Measurements from ENCODE around the gene TENT4B. TPM values are rescaled to one million over a fixed set of nuclear protein-coding genes. Genes with fewer than 3 reads are reported as not detected.
A peak's percentile ranks its signal among the peaks of the same experiment; 100 is the strongest.

The TENT4B gene
- polyA plus RNA-seq, 3 donors from 2014 or later: 3.4 to 5.9 (median 5.7) TPM

DNA sequence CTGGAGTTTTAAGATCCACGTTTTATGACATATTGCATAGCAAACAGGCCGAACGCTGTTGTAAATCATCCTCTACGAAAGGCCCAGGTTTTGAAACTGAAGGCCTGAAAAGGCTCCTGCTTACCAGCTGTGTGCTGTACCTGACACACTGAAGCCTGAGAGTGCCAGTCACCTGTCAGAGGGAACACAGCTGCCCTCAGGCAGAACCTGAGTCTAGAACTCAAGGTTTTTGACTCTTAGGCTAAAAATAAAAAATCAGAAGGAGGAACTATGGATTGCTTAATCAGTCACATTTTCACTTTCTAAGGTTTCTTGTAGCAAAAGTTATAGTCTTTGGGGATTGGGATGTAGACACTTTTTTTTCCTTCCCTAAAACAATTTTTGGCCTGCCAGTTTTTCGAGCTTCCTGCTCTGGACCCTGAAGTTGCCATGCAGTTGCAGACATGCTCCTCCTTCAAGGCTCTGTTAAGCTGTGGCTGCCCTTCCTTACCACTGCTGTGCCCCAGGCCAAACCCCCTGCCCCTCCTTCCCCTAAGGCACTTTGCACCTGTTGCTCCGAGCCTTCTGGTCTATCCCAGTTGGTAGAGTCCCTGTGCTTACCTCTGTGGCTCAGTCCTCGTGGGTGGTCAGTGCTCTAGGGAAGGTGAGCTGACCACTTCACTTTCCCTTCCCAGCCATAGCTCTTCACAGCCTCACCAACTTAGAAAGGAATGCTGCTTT is 56.6 kb downstream of the TENT4B start:
- Mint-ChIP-seq H3K9me3 (no peaks in the 10 kb centered on the region), H3K4me1 (peaks cover 27 to 38% of the 10 kb centered on the region in 2 donors), H3K36me3 (peaks cover 0 to 4% (median 3%) of the 10 kb centered on the region in 3 donors), H3K27ac (peak overlapping the region in 5 of 6 donors; percentile 6 to 81 (median 74)), H3K4me3 (no peak overlapping the region), H3K27me3 (ENCODE audit: low read depth in 3 of 3) (peaks cover 2 to 6% (median 2%) of the 10 kb centered on the region in 3 donors)
- no peak for DNase-seq

GRCh38 chr16:50210266-50211038 is 57.3 kb downstream of the TENT4B start:
- Mint-ChIP-seq H3K27me3 (ENCODE audit: low read depth in 3 of 3) (peaks cover 2 to 8% (median 2%) of the 10 kb centered on the region in 3 donors), H3K9me3 (no peaks in the 10 kb centered on the region), H3K36me3 (peaks cover 0 to 4% (median 3%) of the 10 kb centered on the region in 3 donors), H3K4me1 (peaks cover 30 to 38% of the 10 kb centered on the region in 2 donors), H3K27ac (peak overlapping the region; percentile 13 to 81 (median 67)), H3K4me3 (no peak overlapping the region)
- peak; percentile 36 to 58 (median 51) for DNase-seq

DNA sequence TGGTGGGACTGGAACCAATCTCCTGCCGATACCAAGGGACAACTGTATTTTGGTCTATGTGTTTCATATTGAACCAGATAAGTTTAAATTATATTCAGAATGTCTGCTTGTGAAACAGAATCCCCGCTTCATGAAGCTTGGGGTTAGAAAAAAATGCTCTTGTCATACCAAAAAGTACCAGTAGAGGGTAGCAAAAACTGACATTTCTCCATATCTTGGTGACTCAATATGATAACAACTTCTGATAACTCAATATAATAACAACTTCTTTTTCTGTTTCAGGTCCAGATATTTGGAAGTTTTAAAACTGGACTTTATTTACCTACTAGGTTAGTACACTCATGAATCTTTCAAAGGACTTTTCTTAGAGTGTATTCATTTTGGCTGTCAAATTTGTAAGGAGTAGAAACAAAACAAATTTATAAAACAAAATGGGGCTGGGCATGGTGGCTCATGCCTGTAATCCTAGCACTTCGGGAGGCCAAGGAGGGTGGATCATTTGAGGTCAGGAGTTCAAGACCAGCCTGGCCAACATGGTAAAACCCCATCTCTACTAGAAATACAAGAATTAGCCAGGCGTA is 60.9 kb downstream of the TENT4B start:
- no peaks in the 10 kb centered on the region for H3K9me3 Mint-ChIP-seq
- DNase-seq: peak; percentile 47 to 63 (median 61)
- H3K4me1 Mint-ChIP-seq: peaks cover 48 to 58% of the 10 kb centered on the region in 2 donors
- H3K36me3 Mint-ChIP-seq: peaks cover 0 to 4% (median 3%) of the 10 kb centered on the region in 3 donors
- H3K27ac Mint-ChIP-seq: peak overlapping the region; percentile 78 to 87 (median 84)
- peaks cover 5 to 9% (median 8%) of the 10 kb centered on the region in 3 donors for H3K27me3 Mint-ChIP-seq (ENCODE audit: low read depth in 3 of 3)
- peak overlapping the region in 4 of 5 donors; percentile 51 to 65 (median 54) for H3K4me3 Mint-ChIP-seq

GRCh38 chr16:50215680-50216079 is 62.6 kb downstream of the TENT4B start:
- peak overlapping the region; percentile 49 to 87 (median 84) for H3K4me3 Mint-ChIP-seq
- peaks cover 0 to 4% (median 3%) of the 10 kb centered on the region in 3 donors for H3K36me3 Mint-ChIP-seq
- H3K9me3 Mint-ChIP-seq: no peaks in the 10 kb centered on the region
- peak overlapping the region; percentile 87 to 95 (median 90) for H3K27ac Mint-ChIP-seq
- peaks cover 4 to 10% (median 5%) of the 10 kb centered on the region in 3 donors for H3K27me3 Mint-ChIP-seq (ENCODE audit: low read depth in 3 of 3)
- H3K4me1 Mint-ChIP-seq: peaks cover 44 to 54% of the 10 kb centered on the region in 2 donors
- DNase-seq: peak; percentile 24 to 35 (median 31)

GRCh38 chr16:50216231-50216630 is 63.1 kb downstream of the TENT4B start:
- Mint-ChIP-seq H3K36me3 (peaks cover 0 to 5% (median 3%) of the 10 kb centered on the region in 3 donors), H3K4me1 (peaks cover 44 to 52% of the 10 kb centered on the region in 2 donors), H3K27me3 (ENCODE audit: low read depth in 3 of 3) (peaks cover 4 to 12% (median 5%) of the 10 kb centered on the region in 3 donors), H3K9me3 (no peaks in the 10 kb centered on the region), H3K27ac (peak overlapping the region; percentile 69 to 95 (median 88)), H3K4me3 (peak overlapping the region; percentile 49 to 87 (median 84))
- no peak for DNase-seq

GRCh38 chr16:50219402-50219975 is 66.4 kb downstream of the TENT4B start:
- H3K27me3 Mint-ChIP-seq (ENCODE audit: low read depth in 3 of 3): peaks cover 2 to 12% (median 4%) of the 10 kb centered on the region in 3 donors
- no peak overlapping the region for H3K4me3 Mint-ChIP-seq
- H3K27ac Mint-ChIP-seq: peak overlapping the region in 1 of 6 donors; percentile 29

DNA sequence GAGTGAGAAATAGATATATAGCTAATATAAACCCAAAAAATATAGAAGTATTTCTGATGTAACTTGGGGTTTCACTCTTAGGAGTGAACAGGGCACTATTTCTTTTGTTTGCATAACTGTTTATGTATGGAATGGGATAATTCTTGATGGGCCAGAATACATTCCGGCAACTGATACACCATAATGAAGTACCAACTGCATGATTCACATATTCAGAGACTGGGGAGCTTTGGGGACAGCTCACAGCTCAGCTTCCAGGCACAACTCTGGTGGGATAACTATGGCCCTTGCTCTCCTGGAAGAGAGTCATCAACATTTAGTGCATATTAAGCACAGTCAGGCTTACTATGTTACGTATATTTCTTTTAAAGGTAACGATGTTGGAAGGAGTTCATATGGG is 71.2 kb downstream of the TENT4B start:
- H3K4me3 Mint-ChIP-seq: no peak overlapping the region
- H3K9me3 Mint-ChIP-seq: no peaks in the 10 kb centered on the region
- no peak overlapping the region for H3K27ac Mint-ChIP-seq
- no peak for DNase-seq
- H3K27me3 Mint-ChIP-seq (ENCODE audit: low read depth in 3 of 3): peaks cover 2 to 9% (median 4%) of the 10 kb centered on the region in 3 donors
- peaks cover 25 to 32% of the 10 kb centered on the region in 2 donors for H3K4me1 Mint-ChIP-seq
- H3K36me3 Mint-ChIP-seq: peaks cover 19 to 33% (median 32%) of the 10 kb centered on the region in 3 donors

More at GRCh38 chr16:50219402-50219975, 66.4 kb downstream of the TENT4B start:
- Mint-ChIP-seq H3K4me1 (peaks cover 39 to 44% of the 10 kb centered on the region in 2 donors), H3K36me3 (peaks cover 0 to 9% (median 6%) of the 10 kb centered on the region in 3 donors), H3K9me3 (no peaks in the 10 kb centered on the region)
- no peak for DNase-seq

DNA sequence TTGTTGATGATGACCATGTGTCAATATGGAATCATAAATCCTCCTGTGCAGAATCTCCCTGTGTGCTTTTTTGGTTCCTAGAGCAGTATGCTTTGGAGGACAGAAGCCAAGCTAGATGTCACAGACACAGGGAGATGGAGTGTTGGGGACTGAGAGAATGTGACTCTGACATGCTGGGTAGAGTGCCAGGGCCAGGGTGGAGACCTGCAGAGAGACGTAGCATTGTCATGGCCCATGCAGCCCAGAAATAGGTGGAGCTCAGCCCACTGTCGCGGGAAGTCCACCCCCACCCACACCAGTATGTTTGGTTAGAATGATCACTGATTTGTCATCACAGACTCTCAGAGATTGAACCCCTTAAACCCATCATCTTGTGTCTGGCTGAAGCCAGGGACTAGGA is 74.0 kb downstream of the TENT4B start:
- Mint-ChIP-seq H3K36me3 (peaks cover 30 to 40% (median 33%) of the 10 kb centered on the region in 3 donors), H3K9me3 (no peaks in the 10 kb centered on the region), H3K4me3 (peak overlapping the region in 3 of 5 donors; percentile 0 to 53 (median 29)), H3K4me1 (peaks cover 29 to 42% of the 10 kb centered on the region in 2 donors), H3K27me3 (ENCODE audit: low read depth in 3 of 3) (peaks cover 4% of the 10 kb centered on the region in 3 donors), H3K27ac (peak overlapping the region; percentile 18 to 85 (median 64))
- DNase-seq: no peak

DNA sequence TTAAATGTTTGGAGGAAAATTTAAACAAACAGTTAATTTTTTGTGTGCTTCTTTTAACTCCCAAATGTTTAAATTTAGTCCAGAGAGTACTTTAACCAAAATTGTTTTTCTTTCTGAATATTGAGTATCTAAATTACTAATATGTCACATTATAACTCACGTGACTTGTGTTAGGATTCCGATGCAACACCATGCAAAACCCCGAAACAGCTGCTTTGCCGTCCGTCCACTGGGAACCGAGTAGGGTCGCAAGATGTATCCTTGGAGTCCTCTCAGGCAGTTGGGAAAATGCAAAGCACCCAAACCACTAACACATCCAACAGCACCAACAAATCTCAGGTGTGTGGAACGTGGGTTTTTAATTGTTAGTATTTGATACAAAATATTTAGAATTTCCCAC is 74.6 kb downstream of the TENT4B start:
- Mint-ChIP-seq H3K9me3 (no peaks in the 10 kb centered on the region), H3K4me3 (no peak overlapping the region), H3K4me1 (peaks cover 29 to 42% of the 10 kb centered on the region in 2 donors), H3K36me3 (peaks cover 33 to 40% (median 35%) of the 10 kb centered on the region in 3 donors), H3K27me3 (ENCODE audit: low read depth in 3 of 3) (peaks cover 4% of the 10 kb centered on the region in 3 donors), H3K27ac (peak overlapping the region in 2 of 6 donors; percentile 65 to 84)
- no peak for DNase-seq

DNA sequence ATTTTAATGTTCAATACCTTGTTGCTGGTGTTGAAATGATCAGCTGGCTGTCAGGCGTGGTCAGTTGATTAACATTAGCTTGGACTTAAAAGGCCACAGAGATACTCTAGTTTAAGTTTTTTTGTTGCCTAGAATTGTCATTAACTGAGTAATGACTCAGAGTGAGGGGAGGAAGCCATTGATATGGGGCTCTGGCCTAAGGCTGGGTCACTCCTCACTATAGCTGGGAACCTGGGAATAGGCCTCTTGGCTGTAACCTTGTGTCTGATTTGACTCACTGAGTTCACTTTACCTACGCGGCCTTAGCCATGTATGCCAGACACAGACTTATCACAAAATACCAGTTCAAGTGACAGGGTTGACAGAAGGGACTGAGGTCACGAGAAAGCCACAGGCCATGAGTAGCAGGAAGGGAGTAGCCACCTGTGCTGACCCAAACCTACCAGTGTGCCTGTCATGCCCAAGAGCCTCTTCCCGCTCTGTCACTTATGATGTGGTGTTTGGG is 75.3 kb downstream of the TENT4B start:
- peak overlapping the region; percentile 23 to 85 (median 64) for H3K27ac Mint-ChIP-seq

DNA sequence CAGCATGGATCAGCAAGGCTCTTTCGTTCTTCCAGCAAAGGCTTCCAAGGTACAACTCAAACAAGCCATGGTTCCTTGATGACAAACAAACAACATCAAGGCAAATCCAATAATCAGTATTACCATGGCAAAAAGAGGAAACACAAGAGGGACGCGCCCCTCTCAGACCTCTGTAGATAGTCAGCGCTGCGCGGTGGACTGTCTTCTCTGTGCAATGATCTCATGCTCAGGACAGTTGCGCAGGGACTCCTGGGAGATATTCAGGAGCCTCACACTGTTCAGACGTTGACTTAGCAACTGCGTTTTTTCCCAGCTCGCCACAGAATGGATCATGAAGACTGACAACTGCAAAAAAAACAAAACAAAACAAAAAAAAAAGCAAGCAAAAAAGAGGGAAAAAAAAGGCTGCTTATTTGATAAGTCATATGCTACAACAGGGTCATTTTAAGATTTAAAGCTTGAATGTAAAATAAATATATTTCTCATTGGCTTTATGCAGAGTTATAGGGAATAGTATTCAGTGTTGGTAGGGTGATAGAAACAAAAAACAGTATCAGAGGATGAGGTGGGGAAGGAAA is 76.1 kb downstream of the TENT4B start:
- Mint-ChIP-seq H3K36me3 (peaks cover 27 to 35% (median 34%) of the 10 kb centered on the region in 3 donors), H3K4me3 (peak overlapping the region in 3 of 5 donors; percentile 2 to 30 (median 22)), H3K4me1 (peaks cover 29 to 42% of the 10 kb centered on the region in 2 donors), H3K9me3 (no peaks in the 10 kb centered on the region), H3K27me3 (ENCODE audit: low read depth in 3 of 3) (peaks cover 4% of the 10 kb centered on the region in 3 donors), H3K27ac (peak overlapping the region; percentile 23 to 85 (median 64))
- DNase-seq: no peak

More for the DNA sequence above, 75.3 kb downstream of the TENT4B start:
- Mint-ChIP-seq H3K36me3 (peaks cover 33 to 35% (median 34%) of the 10 kb centered on the region in 3 donors), H3K27me3 (ENCODE audit: low read depth in 3 of 3) (peaks cover 4% of the 10 kb centered on the region in 3 donors), H3K9me3 (no peaks in the 10 kb centered on the region), H3K4me1 (peaks cover 29 to 42% of the 10 kb centered on the region in 2 donors), H3K4me3 (peak overlapping the region in 3 of 5 donors; percentile 22 to 54 (median 30))
- peak; percentile 33 to 46 (median 44) for DNase-seq

- Mint-ChIP-seq H3K4me3 (no peak overlapping the region), H3K9me3 (no peaks in the 10 kb centered on the region), H3K36me3 (peaks cover 0 to 15% (median 5%) of the 10 kb centered on the region in 3 donors), H3K27me3 (ENCODE audit: low read depth in 3 of 3) (no peaks in the 10 kb centered on the region), H3K27ac (peak overlapping the region in 4 of 6 donors; percentile 5 to 17 (median 8)), H3K4me1 (peaks cover 2 to 6% of the 10 kb centered on the region in 2 donors)
- DNase-seq: no peak
Observed at GRCh38 chr16:50234771-50235556, 81.9 kb downstream of the TENT4B start.

All from immature natural killer cell (primary cell).